Neuronal stem cell (in vitro differentiated cells): ENCODE results near the gene FKBP2. TPM values are rescaled to one million over a fixed set of nuclear protein-coding genes. Genes with fewer than 3 reads are reported as not detected.

Experiments used
- DNase-seq: peaks from one replicate; pipeline ENCODE4 v3.0.0-alpha.2; 2013; ENCODE audit warnings: low spot score
- H2AFZ ChIP-seq: one replicate; pipeline ENCODE4 v1.6.1; 2013; ENCODE audit warnings: mild to moderate bottlenecking, low read length, inconsistent platforms
- H2AK5ac ChIP-seq: 2 replicates; pipeline ENCODE4 v1.6.1; 2013; ENCODE audit warnings: low read depth, mild to moderate bottlenecking, inconsistent platforms, low read length, moderate library complexity, mixed read lengths
- H2BK120ac ChIP-seq: 2 replicates; pipeline ENCODE4 v1.6.1; 2013; ENCODE audit warnings: low read depth, mild to moderate bottlenecking, inconsistent platforms, low read length, moderate library complexity, mixed read lengths
- H2BK12ac ChIP-seq: one replicate; pipeline ENCODE4 v1.6.1; 2013; ENCODE audit warnings: low read length, inconsistent platforms
- H2BK15ac ChIP-seq: 2 replicates; pipeline ENCODE4 v1.6.1; 2013; ENCODE audit warnings: mild to moderate bottlenecking, low read length, inconsistent platforms, mixed read lengths
- H2BK5ac ChIP-seq: one replicate; pipeline ENCODE4 v1.6.1; 2013; ENCODE audit warnings: inconsistent platforms, mild to moderate bottlenecking, low read length, moderate library complexity
- H3K14ac ChIP-seq: one replicate; pipeline ENCODE4 v1.6.1; 2013; ENCODE audit warnings: low read length, inconsistent platforms
- H3K18ac ChIP-seq: 2 replicates; pipeline ENCODE4 v1.6.1; 2013; ENCODE audit warnings: low read length, inconsistent platforms
- H3K23ac ChIP-seq: 2 replicates; pipeline ENCODE4 v1.6.1; 2013; ENCODE audit warnings: low read depth, mild to moderate bottlenecking, mixed read lengths, low read length, inconsistent platforms; ENCODE audit not compliant: poor library complexity
- H3K27ac ChIP-seq: replicated peaks from 3 replicates; pipeline ENCODE4 v1.5.1; 2013; ENCODE audit warnings: low read length, inconsistent platforms
- H3K27me3 ChIP-seq, 3 experiments: 2 replicates each; pipeline ENCODE4 v1.6.1; 2013; ENCODE audit warnings: low read length in 3 of 3, mild to moderate bottlenecking in 2 of 3, inconsistent platforms in 1 of 3, low read depth in 1 of 3, mixed read lengths in 1 of 3, moderate library complexity in 1 of 3; ENCODE audit not compliant: control insufficient read depth in 3 of 3, insufficient read depth in 3 of 3
- H3K36me3 ChIP-seq, 2 donors: replicated peaks in 1 of 2; 2 replicates each; pipeline ENCODE4 v1.6.1; 2013; ENCODE audit warnings: low read length in 2 of 2; ENCODE audit not compliant: control insufficient read depth in 2 of 2, insufficient read depth in 2 of 2
- H3K4ac ChIP-seq: 2 replicates; pipeline ENCODE4 v1.6.1; 2013; ENCODE audit warnings: inconsistent platforms, mild to moderate bottlenecking, low read length, moderate library complexity
- H3K4me1 ChIP-seq, 2 donors: 1 replicate in 1 of 2; 2 replicates in 1 of 2; pipeline ENCODE4 v1.6.1; 2013; ENCODE audit warnings: low read length in 2 of 2, low read depth in 1 of 2; ENCODE audit not compliant: control insufficient read depth in 2 of 2, insufficient read depth in 1 of 2
- H3K4me2 ChIP-seq: one replicate; pipeline ENCODE4 v1.6.1; 2013; ENCODE audit warnings: mild to moderate bottlenecking, low read length, inconsistent platforms; ENCODE audit not compliant: insufficient read depth, poor library complexity, severe bottlenecking
- H3K4me3 ChIP-seq, 2 donors: 2 replicates each; pipeline ENCODE4 v1.5.1; 2013; ENCODE audit warnings: low read length in 2 of 2, mild to moderate bottlenecking in 2 of 2, inconsistent platforms in 1 of 2, moderate library complexity in 1 of 2
- H3K79me1 ChIP-seq: one replicate; pipeline ENCODE4 v1.6.1; 2013; ENCODE audit warnings: low read depth, mild to moderate bottlenecking, inconsistent platforms, low read length, moderate library complexity
- H3K9ac ChIP-seq: one replicate; pipeline ENCODE4 v1.6.1; 2013; ENCODE audit warnings: mild to moderate bottlenecking, low read depth, low read length, inconsistent platforms; ENCODE audit not compliant: poor library complexity
- H3K9me3 ChIP-seq, 2 donors: replicated peaks in 1 of 2; 2 replicates each; pipeline versions ENCODE3 to v1.6.1; 2013; ENCODE audit warnings: low read length in 2 of 2, mild to moderate bottlenecking in 2 of 2, inconsistent platforms in 1 of 2, low read depth in 1 of 2, mixed read lengths in 1 of 2, moderate library complexity in 1 of 2; ENCODE audit not compliant: control insufficient read depth in 2 of 2, insufficient read depth in 1 of 2
- H4K8ac ChIP-seq: one replicate; pipeline ENCODE4 v1.6.1; 2013; ENCODE audit warnings: low read depth, mild to moderate bottlenecking, inconsistent platforms, low read length, moderate library complexity
- H4K91ac ChIP-seq: one replicate; pipeline ENCODE4 v1.6.1; 2013; ENCODE audit warnings: low read length, low read depth, mild to moderate bottlenecking, inconsistent platforms; ENCODE audit not compliant: poor library complexity
- WGBS, 2 donors: extraction: QIAGEN DNeasy Blood & Tissue Kit; methylation state at CpG; one replicate each; pipeline ENCODE4 v1.1.7; 2013; ENCODE audit warnings: missing lambda C conversion rate in 2 of 2, mixed read lengths in 1 of 2; ENCODE audit not compliant: insufficient read length in 2 of 2, insufficient replicate concordance in 1 of 2; ENCODE audit errors: extremely low coverage in 2 of 2; 5-methylcytosine and 5-hydroxymethylcytosine counted together
- polyA plus RNA-seq, 2 experiments: library from polyadenylated mRNA; stranded (reverse); fragments of 200-250 nt; gene quantifications; one replicate each; pipeline ENCODE4 v1.2.3, GENCODE V29; 2013

FKBP2 gene
- polyA plus RNA-seq (2013, experiment 1 of 2) = 36.4 TPM
- polyA plus RNA-seq (2013, experiment 2 of 2) = 40.7 TPM

DNA sequence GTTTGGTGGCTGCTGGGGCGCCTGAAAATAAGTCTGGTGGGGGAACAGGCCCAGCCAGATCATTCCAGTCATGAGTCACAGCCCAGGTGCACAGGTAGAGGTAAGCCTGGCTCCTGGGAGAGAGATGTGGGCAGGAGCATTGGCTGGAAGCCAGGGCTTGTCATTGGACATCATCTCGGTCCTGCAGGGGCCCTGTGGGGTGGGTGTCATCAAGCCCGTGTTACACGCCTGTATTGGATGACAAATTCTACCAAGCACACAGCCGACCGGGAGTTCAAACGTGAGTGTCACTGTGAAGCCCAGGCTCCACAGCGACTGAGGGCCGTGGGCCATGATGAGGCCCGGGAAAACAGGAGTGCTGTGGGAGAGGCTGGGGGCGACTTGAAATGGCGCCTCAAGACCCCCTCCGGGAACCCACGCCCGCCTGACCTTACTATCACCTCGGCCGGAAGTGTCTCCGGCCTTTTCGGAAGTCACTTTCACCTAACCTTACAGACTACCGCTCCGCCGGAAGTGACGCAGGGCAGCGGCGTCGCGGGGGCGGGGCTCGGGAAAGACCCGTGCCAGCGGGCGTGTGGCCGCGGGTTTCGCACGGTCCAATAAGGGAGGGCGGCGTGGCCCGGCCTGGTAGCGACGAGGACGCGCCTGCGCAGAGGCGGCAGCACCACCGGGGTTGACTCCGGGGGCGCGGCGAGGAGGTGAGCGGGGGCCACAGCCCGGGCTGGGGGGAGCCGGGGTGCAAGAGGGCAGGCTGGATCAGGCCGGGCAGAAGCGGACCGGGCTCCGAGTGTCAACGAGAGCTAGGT, at the start of gene FKBP2:
Gene FKBP2 (plus strand): TSS at position 661 of the 806 bp plus-strand sequence. CDS start 1,293 bp downstream, outside the sequence.
- Histone ChIP-seq H3K27ac (peak within 1 kb of the TSS; percentile 96), H3K27me3 (peaks cover 0 to 2% (median 0%) of the 10 kb centered on the region in 3 experiments), H3K9me3 (no peaks in the 10 kb centered on the region), H3K18ac (peak within 1 kb of the TSS; percentile 100), H2BK120ac (peak within 1 kb of the TSS; percentile 21), H3K4me1 (peaks cover 16% of the 10 kb centered on the region in 2 donors), H2BK15ac (peak within 1 kb of the TSS; percentile 58), H2AFZ (peak within 1 kb of the TSS; percentile 96), H3K14ac (peak within 1 kb of the TSS; percentile 67), H3K4me2 (peak within 1 kb of the TSS; percentile 93), H2BK5ac (peak within 1 kb of the TSS; percentile 93), H3K79me1 (peaks cover 20% of the 10 kb centered on the region), H4K91ac (peak within 1 kb of the TSS; percentile 12), H3K9ac (peak within 1 kb of the TSS; percentile 92), H4K8ac (peak within 1 kb of the TSS; percentile 92), H3K4ac (peak within 1 kb of the TSS; percentile 94), H2AK5ac (peak within 1 kb of the TSS; percentile 99), H3K23ac (peak within 1 kb of the TSS; percentile 100), H3K36me3 (peaks cover 16 to 19% of the 10 kb centered on the region in 2 donors), H3K4me3 (peak within 1 kb of the TSS; percentile 70 to 94), H2BK12ac (peak within 1 kb of the TSS; percentile 41)
- DNase-seq = peak; percentile 95
- no CpG with 5 or more reads among the region's 58 CpGs for WGBS, 2 donors

DNA sequence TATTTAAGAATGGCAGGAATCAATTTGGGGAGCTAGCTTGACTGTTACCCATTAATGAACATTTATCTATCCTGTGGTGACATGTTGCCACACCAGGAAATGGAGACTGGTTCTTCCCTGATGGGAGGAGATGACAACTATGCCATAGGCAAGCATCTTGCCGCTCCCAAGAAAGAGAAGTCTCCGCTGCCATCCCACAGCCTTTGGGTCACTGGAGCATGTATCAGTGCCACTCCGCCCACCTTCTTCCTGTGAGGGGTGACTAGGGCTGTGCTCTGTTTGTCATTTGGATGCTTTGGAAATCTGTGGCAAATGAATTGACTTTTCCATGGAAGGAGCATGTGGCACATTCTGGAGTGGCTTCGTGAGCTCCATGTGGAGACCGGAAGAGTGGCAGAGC, 48.5 kb upstream of the FKBP2 start:
- H2BK12ac ChIP-seq = no peak overlapping the region
- H2AK5ac ChIP-seq = no peak overlapping the region
- H2AFZ ChIP-seq = no peak overlapping the region
- no peak overlapping the region for H3K18ac ChIP-seq
- H3K14ac ChIP-seq = no peak overlapping the region
- no peak overlapping the region for H4K8ac ChIP-seq
- no peak overlapping the region for H2BK15ac ChIP-seq
- no peak overlapping the region for H2BK5ac ChIP-seq
- no CpG with 5 or more reads among the region's 5 CpGs for WGBS, 2 donors
- DNase-seq = no peak
- peaks cover 8% of the 10 kb centered on the region for H3K79me1 ChIP-seq
- H2BK120ac ChIP-seq = no peak overlapping the region
- no peak overlapping the region for H3K9ac ChIP-seq
- H3K4ac ChIP-seq = no peak overlapping the region
- no peaks in the 10 kb centered on the region for H3K4me1 ChIP-seq
- H3K27ac ChIP-seq = no peak overlapping the region
- H3K36me3 ChIP-seq = peaks cover 46 to 82% of the 10 kb centered on the region in 2 donors
- no peak overlapping the region for H3K4me2 ChIP-seq
- no peak overlapping the region for H4K91ac ChIP-seq
- H3K4me3 ChIP-seq = no peak overlapping the region
- peaks cover 0 to 2% of the 10 kb centered on the region in 2 donors for H3K9me3 ChIP-seq
- no peak overlapping the region for H3K23ac ChIP-seq
- no peaks in the 10 kb centered on the region for H3K27me3 ChIP-seq

DNA sequence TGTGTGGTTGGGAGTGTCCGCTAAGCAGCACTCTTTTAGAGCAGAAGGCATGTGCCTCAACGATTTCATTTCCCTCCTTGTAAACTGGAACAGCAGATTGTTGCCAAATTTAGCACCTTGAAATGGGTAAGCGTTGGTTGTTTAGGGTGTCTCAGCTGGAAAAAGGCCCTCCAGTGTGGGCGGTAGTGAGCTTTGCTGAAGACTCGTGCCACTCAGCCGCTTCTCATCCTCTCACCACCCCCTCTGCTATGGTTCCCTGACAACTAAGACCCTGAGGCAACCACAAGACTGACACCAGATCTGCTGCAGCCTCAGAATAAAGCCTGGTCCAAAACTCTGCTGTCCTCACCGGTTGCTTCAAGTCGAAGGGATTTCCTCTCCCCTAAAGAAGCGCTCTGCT, 44.3 kb upstream of the FKBP2 start:
- Histone ChIP-seq H3K14ac (no peak overlapping the region), H3K4me1 (no peaks in the 10 kb centered on the region), H3K4me3 (no peak overlapping the region), H2AK5ac (no peak overlapping the region), H4K91ac (no peak overlapping the region), H3K9ac (no peak overlapping the region), H3K27me3 (no peaks in the 10 kb centered on the region), H4K8ac (no peak overlapping the region), H2BK120ac (no peak overlapping the region), H3K27ac (no peak overlapping the region), H2BK12ac (no peak overlapping the region), H3K79me1 (peaks cover 6% of the 10 kb centered on the region), H3K23ac (no peak overlapping the region), H2AFZ (no peak overlapping the region), H2BK5ac (no peak overlapping the region), H3K4ac (no peak overlapping the region), H3K36me3 (peaks cover 67 to 100% of the 10 kb centered on the region in 2 donors), H2BK15ac (no peak overlapping the region), H3K18ac (no peak overlapping the region), H3K9me3 (no peaks in the 10 kb centered on the region), H3K4me2 (no peak overlapping the region)
- no CpG with 5 or more reads among the region's 9 CpGs for WGBS, 2 donors
- no peak for DNase-seq

GRCh38 chr11:64198511-64198910, 42.4 kb upstream of the FKBP2 start:
- peaks cover 0 to 6% of the 10 kb centered on the region in 2 donors for H3K4me1 ChIP-seq
- H2BK12ac ChIP-seq = no peak overlapping the region
- H3K27me3 ChIP-seq = no peaks in the 10 kb centered on the region
- no peak for DNase-seq
- no peak overlapping the region for H4K91ac ChIP-seq
- no peak overlapping the region for H4K8ac ChIP-seq
- no peak overlapping the region for H2BK120ac ChIP-seq
- no peak overlapping the region for H3K14ac ChIP-seq
- H2AK5ac ChIP-seq = no peak overlapping the region
- no peak overlapping the region for H3K23ac ChIP-seq
- no peak overlapping the region for H2AFZ ChIP-seq
- H2BK15ac ChIP-seq = no peak overlapping the region
- no peak overlapping the region for H3K4me2 ChIP-seq
- peaks cover 71 to 100% of the 10 kb centered on the region in 2 donors for H3K36me3 ChIP-seq
- no peak overlapping the region for H3K9ac ChIP-seq
- H2BK5ac ChIP-seq = no peak overlapping the region
- H3K9me3 ChIP-seq = peaks cover 0 to 2% of the 10 kb centered on the region in 2 donors
- H3K79me1 ChIP-seq = peaks cover under 1% of the 10 kb centered on the region
- H3K4me3 ChIP-seq = no peak overlapping the region
- no peak overlapping the region for H3K27ac ChIP-seq
- WGBS, 2 donors = no CpG with 5 or more reads among the region's 2 CpGs
- no peak overlapping the region for H3K18ac ChIP-seq
- H3K4ac ChIP-seq = no peak overlapping the region
